Measurements from ENCODE around the gene CASTOR2. TPM values are rescaled to one million over a fixed set of nuclear protein-coding genes. Genes with fewer than 3 reads are reported as not detected.

CASTOR2 gene
- total and polyA plus RNA-seq, 2 of the 13 experiments (the other 11 are each of a cell fraction or from before 2014, with no cell fraction given): 7.0 to 8.7 TPM

GRCh38 chr7:75072981-75073283, 108.4 kb downstream of the CASTOR2 start (continued):
- TF ChIP-seq HMGXB3 (CRISPR knock-in tag; IDR thresholded peaks at IDR 0.05; ENCODE audit: borderline replicate concordance): 0 out of 2 replicates have a peak, but pooled peaks have one; percentile 32
- TF ChIP-seq FOXK1 (CRISPR knock-in tag; IDR thresholded peaks at IDR 0.05; ENCODE audit: borderline replicate concordance, low read depth): 0 out of 2 replicates have a peak, but pooled peaks have one; percentile 11
- no peak for TF ChIP-seq ZNF652 (CRISPR knock-in tag; IDR thresholded peaks at IDR 0.05; ENCODE audit: borderline replicate concordance, low read depth)
- 0 out of 2 replicates have a peak, but pooled peaks have one; percentile 28 for TF ChIP-seq ZBTB14 (CRISPR knock-in tag; IDR thresholded peaks at IDR 0.05)
- 0 out of 2 replicates have a peak, but pooled peaks have one; percentile 36 for TF ChIP-seq ELF1 (CRISPR knock-in tag; IDR thresholded peaks at IDR 0.05)
- 0 out of 2 replicates have a peak, but pooled peaks have one; percentile 1 for TF ChIP-seq KMT2B (CRISPR knock-in tag; IDR thresholded peaks at IDR 0.05)
- TF ChIP-seq ZSCAN20 (CRISPR knock-in tag; IDR thresholded peaks at IDR 0.05; ENCODE audit: borderline replicate concordance): 0 out of 2 replicates have a peak, but pooled peaks have one; percentile 34
- TF ChIP-seq NRL (CRISPR knock-in tag; IDR thresholded peaks at IDR 0.05; ENCODE audit: borderline replicate concordance): no peak
- TF ChIP-seq ZNF205 (CRISPR knock-in tag; IDR thresholded peaks at IDR 0.05): peak; percentile 46; the same call in 1 of the 2 replicates
- TF ChIP-seq ZKSCAN1 (IDR thresholded peaks at IDR 0.05; ENCODE audit: low read length): peak; percentile 68; the same call in 1 of the 2 replicates
- no peak for TF ChIP-seq MAZ (IDR thresholded peaks at IDR 0.05; ENCODE audit: borderline replicate concordance, low read depth, low read length)
- TF ChIP-seq MAZ (CRISPR knock-in tag; IDR thresholded peaks at IDR 0.05; ENCODE audit: low read depth): 0 out of 2 replicates have a peak, but pooled peaks have one; percentile 8
- 0 out of 2 replicates have a peak, but pooled peaks have one; percentile 19 for TF ChIP-seq TERF1 (CRISPR knock-in tag; IDR thresholded peaks at IDR 0.05)
- 0 out of 2 replicates have a peak, but pooled peaks have one; percentile 31 for TF ChIP-seq ZNF790 (CRISPR knock-in tag; IDR thresholded peaks at IDR 0.05; ENCODE audit: borderline replicate concordance)
- peak; percentile 3; the same call in 1 of the 2 replicates for TF ChIP-seq TFDP1 (CRISPR knock-in tag; IDR thresholded peaks at IDR 0.05; ENCODE audit: borderline replicate concordance)
- TF ChIP-seq ZNF691 (CRISPR knock-in tag; IDR thresholded peaks at IDR 0.05; ENCODE audit: borderline replicate concordance, low read depth): no peak
- TF ChIP-seq ZNF770 (CRISPR knock-in tag; IDR thresholded peaks at IDR 0.05): peak; percentile 94
- 0 out of 2 replicates have a peak, but pooled peaks have one; percentile 55 for TF ChIP-seq ZNF782 (CRISPR knock-in tag; IDR thresholded peaks at IDR 0.05; ENCODE audit: borderline replicate concordance)

All from HepG2 (cell line).